HG03460 (cell line): ENCODE results near the gene ATP2B2.

Experiments used
- ATAC-seq: cut with Tn5 transposase; IDR thresholded peaks from one replicate; pipeline ENCODE4 v1.9.1; 2021; ENCODE audit not compliant: unreplicated experiment

ATP2B2 gene

DNA sequence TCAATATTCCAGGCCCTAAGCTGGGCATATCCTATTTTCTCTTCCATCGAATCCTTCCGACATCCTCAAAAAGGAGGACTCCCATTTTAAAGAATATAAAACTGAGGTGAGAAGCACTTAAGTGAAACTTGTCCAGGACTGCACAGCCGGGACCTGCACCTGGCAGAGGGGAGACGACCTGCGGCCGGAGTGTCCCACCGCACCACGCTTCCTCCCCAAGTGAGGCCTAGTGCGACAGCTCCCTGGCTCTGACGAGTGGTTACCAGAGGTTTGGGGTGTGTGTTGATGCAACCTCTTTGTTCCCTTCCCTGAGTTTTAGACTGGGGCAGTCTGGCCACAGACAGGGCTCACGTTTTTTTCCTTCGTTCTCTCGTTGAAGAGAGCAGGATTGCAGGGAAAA is 24.9 kb upstream of the ATP2B2 start:
- ATAC-seq, result no peak

DNA sequence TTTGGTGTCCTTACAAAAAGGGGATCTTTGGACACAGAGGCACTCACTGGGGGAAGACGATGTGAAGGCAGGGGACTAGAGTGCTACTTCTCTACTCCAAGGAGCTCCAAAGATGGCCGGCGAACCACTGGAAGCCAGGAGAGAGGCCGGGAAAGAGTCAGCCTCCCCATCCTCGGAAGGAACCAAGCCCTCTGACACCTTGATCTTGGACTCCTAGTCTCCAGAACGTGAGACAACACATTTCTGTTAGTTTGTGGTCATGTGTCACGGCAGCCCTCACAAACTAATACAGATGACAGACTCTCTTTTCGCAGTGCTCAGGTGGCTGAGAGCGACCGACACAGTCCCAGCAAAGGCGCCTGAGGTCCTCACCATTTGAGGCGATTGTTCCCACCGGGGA is 24.4 kb upstream of the ATP2B2 start:
- ATAC-seq, result no peak

DNA sequence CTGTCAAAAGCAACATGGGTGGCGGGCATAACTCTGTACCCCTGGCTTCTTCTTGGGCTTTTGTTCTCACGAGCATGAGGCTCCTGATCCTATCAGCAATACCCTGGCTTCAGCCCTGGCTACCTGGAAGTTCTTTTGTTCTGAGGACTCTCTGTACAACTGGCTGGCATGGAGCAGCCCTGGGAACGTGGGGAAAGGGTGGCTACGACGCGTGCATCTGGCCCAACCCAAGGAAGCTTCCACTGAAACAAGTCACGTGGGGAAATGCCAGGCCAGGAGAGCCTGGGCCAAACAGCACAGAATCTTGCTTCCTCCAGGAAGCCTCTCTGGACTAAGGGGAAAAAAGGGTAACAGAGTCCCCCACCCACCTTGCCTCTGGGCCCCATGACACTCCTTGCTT is 22.7 kb upstream of the ATP2B2 start:
- no peak for ATAC-seq

DNA sequence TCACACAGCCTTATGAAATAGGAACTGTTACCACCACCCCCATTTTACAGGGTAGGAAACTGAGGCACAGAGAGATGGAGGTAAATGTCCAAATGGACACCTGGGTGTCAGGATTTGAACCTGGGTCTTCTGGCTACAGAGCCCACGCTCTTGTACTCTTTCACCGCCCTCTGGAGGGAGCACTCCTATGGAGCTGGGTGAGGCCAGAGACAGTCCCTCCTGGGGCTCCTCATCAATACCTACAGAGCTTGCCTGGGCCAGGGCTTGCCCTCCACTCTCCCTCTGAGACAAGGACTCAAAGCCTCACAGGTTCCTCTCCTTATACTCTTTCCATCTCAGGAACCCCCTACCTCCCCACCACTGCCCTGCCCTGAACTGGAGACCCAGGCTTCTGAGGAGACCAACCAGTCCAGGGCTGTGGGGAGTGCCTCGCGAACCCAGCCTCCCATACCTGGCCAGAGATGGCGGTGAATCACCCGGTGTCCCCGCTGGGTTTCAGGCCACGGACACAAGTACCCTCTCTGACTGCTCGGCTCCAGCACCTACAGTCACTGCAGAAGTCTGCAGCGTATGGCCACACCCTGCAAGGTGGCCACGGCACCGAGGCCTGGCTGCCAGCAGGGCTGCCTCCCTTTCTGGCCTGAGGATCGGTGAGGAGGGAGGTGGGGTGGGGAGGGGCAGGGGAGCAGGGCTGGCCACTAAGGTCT is 22.1 kb upstream of the ATP2B2 start:
- ATAC-seq, result no peak

DNA sequence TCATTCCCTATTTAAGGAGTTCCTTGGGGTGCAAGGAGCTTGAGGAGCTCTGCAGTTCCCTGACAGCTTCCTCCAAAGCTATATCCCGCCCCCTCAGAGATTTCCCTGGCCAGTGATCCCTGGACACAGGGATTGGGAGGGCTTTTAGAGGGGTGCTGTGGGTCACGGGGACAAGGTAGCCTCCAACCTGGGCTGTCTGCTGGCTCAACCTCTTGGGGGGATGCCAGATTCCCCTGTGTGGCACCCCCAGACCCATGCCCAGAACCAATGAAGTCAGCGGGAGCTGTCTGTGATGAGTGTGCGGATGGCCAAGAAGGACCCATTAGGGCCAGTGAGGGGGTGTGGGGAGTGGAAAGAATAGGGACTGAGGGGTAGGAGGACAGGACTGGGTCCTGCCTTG is 21.0 kb upstream of the ATP2B2 start:
- ATAC-seq, result no peak

- ATAC-seq, result no peak
Observed at GRCh38 chr3:10524799-10525301, 19.5 kb upstream of the ATP2B2 start.

DNA sequence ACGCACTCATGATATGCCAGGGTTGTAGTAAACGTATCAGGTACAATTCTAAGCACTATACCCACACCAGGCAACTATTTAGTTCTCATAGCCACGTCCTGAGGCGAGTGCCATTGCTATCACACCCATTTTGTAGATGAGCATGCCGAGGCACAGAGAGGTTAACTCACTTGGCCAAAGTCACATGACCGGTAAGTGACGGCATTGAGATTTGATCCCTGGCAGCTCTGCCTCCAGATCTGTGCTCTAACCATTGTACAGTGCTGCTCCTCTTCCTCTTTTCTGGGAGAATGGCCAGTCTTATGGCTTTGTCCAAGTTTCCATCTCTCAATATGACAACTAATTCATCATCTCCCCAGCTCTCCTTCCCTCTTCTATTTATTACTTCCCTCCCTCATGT is 18.9 kb upstream of the ATP2B2 start:
- ATAC-seq, result no peak

GRCh38 chr3:10523561-10523960 is 18.2 kb upstream of the ATP2B2 start:
- ATAC-seq, result no peak

GRCh38 chr3:10522646-10523303 is 17.4 kb upstream of the ATP2B2 start:
- no peak for ATAC-seq

GRCh38 chr3:10521772-10522441 is 16.5 kb upstream of the ATP2B2 start:
- ATAC-seq, result no peak

DNA sequence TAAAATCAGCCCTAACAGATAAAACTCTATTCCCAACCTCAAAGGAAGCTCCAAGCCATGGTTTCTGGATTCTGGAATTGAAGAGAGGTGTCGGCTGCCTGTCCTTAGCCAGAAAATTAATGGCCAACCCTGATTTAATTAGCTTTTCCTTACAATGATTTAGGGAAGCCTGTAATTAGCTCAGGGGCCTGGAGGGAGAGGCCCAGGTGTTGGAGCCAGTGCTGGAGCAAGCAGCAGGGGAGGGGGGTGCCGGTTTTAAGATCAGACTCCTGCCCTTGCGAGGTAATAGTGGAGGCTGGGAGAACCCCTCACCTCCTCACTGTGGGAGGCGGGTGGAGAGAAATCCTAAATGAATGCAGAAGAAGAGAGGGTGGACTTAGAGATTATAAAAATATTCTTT is 14.7 kb upstream of the ATP2B2 start:
- ATAC-seq, result no peak

DNA sequence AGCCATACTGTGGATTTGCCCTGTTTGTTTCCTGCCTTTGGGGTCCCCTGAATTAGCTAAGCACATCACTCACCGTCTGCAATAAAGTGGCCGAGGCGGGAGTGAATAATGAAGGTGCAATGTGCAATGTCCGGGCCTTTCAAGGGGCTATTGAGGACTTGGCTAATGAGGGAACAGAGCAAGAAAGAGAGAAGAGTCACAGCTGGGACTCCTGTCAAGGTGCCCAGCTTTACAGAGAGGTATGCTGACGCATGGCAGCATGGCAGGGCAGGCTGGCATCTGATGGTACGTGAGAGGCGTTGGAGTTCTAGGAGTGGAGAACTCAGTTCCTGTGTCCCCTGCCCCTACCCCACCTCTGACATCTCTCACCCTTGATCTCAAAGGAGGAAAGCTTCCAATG is 13.8 kb upstream of the ATP2B2 start:
- no peak for ATAC-seq

DNA sequence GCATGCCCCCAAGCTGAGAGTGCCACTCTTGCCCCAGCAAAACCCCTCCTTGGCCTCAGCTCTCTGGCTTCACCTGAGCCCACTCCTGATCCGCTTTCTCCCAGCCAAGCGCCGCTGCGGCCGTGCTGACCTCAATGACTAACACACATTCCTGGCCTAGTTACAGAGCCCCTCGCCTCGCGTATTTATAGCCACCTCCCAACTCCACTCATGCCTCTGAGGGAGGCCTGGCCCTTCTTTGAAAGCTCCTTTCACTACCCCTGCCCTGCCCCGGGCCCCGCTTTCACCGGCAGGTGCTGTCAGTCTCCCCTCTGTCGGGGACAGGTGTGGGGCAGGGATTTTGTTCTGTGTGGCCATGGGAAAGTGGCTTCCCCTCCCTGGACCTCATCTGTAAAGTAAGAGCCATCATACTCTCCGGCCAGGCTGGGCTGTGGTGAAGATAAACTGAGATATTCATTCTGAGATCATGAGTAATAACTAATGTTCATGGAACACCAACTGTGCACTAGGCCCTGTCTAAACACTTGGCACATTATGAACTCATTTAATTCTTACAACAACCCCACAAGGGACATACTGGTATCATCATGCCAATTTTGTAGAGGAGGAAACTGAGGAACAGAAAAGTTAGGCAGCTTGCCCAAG is 13.2 kb upstream of the ATP2B2 start:
- ATAC-seq, result no peak

DNA sequence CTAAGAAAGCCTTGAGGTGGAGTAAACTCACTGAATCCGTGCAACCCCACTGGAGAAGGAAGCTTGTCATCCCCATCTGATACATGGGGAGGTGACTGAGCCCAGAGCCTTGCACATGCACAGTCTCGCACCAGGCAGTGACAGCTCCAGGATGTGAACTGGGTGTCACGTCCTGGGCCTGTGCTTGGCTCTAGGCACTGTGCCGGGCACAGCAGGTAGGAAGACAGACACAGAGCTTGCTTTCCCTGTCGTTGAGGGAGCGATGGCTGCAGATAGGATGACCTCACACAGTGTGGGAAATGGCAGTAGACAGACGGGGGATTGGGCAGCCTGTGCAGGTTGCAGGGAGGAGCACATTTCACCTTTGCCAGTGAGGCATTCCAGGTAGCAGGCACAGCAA is 12.2 kb upstream of the ATP2B2 start:
- no peak for ATAC-seq

DNA sequence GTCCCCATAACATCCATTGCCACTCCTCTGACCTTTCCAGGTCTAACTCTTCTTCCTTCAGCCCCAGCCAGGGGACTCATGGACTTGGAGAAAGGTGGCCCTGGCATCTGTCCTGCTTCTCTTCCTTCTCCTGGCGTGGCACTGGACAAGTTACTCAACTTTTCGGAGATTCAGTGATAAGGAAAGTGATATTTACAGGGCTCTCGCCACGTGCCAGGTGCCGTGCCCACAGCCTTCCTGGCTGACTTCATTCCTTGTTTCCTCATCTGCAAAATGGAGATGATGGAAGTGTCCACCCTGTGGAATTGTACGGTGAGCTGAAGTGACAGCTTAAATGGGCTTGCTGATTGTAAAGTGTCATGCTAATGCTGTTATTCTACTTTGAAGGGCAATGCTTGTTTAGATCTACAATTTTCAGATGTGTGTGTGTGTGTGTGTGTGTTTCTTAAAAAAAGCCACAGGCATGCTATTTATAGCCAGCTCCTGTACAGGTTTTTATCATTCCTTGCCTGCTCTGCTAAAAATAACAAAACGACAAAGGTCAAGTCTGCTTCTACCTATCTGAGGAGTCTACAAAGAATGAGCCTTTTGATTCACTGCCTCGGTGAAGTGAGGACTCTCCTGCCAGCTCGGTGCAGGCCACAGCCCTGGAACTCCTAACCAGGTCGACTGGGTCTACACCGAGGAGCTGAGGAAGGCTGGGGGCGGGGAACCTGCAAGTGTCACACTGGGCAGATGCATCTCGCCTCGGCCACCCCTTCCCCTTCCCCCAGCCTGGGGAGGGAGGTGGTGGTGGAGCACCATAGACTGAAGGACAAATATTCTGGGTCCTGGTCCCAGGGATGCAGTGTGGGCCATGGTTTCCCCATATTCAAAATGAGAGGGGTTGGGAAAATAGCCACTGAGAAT is 11.4 kb upstream of the ATP2B2 start:
- no peak for ATAC-seq

DNA sequence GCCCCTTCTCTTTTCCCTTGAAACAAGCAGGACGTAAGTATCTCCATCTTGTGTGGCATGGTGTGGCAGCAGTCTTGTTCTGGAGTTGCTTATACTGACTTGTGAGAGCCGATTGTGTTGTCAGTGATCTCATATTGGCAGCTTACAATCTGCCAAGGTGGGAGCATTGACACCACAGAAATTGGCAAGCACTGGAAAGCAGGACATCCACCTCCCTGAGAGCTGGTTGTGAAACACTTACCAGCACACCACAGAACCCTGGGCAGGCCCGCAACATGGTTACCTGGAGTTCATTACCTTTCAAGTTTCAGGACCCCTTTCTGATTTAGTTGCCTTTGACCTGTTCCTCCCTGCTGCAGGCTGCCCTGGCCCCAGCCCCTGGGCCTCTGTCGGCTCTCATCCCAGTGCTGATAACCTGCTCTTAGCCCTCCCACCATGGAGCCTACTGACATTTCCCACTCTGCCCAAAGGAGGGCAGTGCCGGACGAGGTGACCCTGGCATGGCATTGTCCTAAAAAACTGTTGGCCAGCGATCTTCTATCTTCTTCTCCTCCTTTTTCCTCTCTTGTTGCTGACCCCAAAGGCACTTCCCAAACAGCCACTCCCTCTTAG is 10.6 kb upstream of the ATP2B2 start:
- no peak for ATAC-seq

DNA sequence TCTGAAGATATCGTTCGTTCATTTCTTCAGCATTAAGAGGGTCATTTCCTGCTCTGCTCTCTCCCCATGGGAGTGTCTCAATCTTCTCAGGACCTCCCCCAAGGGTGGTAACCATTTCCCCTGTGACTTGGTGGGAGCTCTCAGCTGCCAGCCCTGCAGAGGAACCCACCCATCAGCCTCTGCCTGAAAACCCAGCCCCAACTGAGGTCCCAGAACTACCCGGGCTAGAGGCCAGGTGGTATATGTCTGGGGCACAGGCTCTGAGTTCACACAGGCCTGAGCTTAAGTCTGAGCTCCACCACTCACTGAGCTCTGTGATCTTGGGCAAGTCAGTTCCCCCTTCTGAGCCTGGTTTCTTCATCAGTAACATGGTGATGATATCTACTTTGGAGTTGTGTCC is 10.0 kb upstream of the ATP2B2 start:
- no peak for ATAC-seq

- ATAC-seq, result no peak
Observed at GRCh38 chr3:10514407-10515069, 9.2 kb upstream of the ATP2B2 start.

DNA sequence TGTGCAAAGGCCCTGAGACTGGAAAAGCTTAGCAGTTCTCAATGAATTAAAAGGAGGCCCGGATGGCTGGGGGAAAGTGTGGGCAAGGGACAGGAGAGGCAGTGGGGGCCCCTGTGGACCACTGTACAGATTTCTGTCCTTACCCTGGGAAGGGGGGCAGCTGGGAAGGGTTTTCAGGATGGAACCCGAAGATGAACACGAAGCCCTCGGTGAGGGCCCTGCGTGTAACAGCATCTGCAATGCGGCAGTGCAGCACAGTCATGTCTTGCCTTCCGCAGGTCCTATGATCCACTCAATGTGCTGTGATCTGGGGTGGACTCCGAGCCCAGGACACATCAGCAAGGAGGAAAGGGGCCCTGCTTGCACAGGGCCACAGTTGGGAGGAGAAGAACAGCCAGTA is 7.9 kb upstream of the ATP2B2 start:
- ATAC-seq, result no peak

- no peak for ATAC-seq
Observed at GRCh38 chr3:10512687-10513086, 7.3 kb upstream of the ATP2B2 start.
